Stimulated activated CD8-positive, alpha-beta memory T cell treated with anti-CD3 and anti-CD28 coated beads, Interleukin-12 subunit alpha, Interleukin-12 subunit beta, amount 100 ng/mL, for 24 hours (primary cell): ENCODE measurements around the gene SMIM27.
"Not testable (repeated sequence)": the region's sequence is repeated elsewhere in the genome, so short reads cannot be mapped to it uniquely, and the experiment has no call there.

Experiments used
- DNase-seq: peaks from one replicate; pipeline ENCODE4 v3.0.0-alpha.2; 2020; ENCODE audit errors: extremely low read depth

Gene SMIM27

DNA sequence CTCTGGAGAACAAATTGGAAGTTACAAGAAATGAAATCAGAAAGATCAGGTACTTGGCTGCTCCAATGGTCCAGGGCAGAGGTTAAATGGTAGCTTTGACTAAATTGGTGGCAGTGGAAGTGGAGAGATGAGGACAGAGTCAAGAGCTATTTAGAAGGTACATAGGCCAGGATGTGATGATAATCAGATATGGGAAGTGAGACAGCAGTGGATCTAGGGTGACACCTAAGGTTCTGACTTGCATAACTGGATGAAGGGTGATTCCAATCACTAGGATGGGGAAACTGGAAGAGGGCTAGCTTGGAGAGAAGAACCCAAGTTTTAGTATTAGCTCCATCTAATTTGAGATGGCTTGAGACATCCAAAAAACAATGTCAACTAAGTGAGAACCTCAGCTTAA, 44.8 kb downstream of the SMIM27 start:
- DNase-seq = no peak

DNA sequence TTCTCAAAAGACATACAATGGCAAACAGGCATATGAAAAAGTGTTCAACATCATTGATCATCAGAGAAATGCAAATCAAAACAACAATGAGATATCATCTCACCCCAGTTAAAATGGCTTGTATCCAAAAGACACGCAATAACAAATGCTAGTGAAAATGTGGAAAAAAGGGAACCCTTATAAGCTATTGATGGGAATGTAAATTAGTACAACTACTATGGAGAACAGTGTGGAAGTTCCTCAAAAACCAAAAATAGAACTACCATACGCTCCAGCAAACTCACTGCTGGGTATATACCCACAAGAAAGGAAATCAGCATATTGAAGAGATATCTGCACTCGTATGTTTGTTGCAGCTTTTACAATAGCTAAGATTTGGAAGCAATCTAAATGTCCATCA, 46.9 kb downstream of the SMIM27 start:
- not testable (repeated sequence) for DNase-seq
